Measurements from ENCODE around the gene CHMP4B.

DNA sequence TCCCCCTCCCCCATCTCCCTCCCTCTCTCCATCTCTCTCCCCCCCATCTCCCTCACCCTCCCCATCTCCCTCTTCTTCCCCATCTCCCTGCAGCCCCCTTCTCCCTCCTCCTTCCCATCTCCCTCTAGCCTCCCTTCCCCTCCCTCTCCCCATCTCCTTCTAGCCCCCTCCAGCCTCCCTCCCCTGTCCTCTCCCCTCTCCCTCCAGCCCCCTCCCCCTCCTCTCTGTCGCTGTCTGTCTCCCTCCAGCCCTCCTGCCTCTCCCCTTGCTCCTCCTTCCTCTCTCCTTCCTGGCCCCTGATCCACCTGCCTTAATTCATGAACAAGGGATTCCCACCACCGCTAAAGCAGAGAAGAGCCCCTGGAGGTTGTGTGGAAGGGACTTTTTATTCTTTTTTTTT is 26.9 kb upstream of the CHMP4B start:
- TF ChIP-seq, protein P1, sequence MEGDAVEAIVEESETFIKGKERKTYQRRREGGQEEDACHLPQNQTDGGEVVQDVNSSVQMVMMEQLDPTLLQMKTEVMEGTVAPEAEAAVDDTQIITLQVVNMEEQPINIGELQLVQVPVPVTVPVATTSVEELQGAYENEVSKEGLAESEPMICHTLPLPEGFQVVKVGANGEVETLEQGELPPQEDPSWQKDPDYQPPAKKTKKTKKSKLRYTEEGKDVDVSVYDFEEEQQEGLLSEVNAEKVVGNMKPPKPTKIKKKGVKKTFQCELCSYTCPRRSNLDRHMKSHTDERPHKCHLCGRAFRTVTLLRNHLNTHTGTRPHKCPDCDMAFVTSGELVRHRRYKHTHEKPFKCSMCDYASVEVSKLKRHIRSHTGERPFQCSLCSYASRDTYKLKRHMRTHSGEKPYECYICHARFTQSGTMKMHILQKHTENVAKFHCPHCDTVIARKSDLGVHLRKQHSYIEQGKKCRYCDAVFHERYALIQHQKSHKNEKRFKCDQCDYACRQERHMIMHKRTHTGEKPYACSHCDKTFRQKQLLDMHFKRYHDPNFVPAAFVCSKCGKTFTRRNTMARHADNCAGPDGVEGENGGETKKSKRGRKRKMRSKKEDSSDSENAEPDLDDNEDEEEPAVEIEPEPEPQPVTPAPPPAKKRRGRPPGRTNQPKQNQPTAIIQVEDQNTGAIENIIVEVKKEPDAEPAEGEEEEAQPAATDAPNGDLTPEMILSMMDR (IDR thresholded peaks at IDR 0.05), result no peak
- TF ChIP-seq POLR2A (IDR thresholded peaks at IDR 0.05), result no peak
